Coronary artery (tissue), 2 donors: Measurements from ENCODE around the gene C14orf119.

ENCODE experiments used
- DNase-seq: peaks from one replicate; pipeline ENCODE4 v3.0.0-alpha.2; 2017; ENCODE audit warnings: low spot score
- H3K27ac ChIP-seq, 2 donors: fragments of 200-600 bp; sonication (generic); one replicate each; pipeline ENCODE4 v1.5.1; 2016 to 2019
- H3K4me3 ChIP-seq: fragments of 200-600 bp; sonication (generic); 2 replicates; pipeline ENCODE4 v1.5.1; 2016; ENCODE audit warnings: mild to moderate bottlenecking, moderate library complexity
- TF ChIP-seq, protein P1 (sequence below): fragments of 200-600 bp; sonication (generic); IDR thresholded peaks from one replicate; pipeline ENCODE4 v1.5.1; 2019; ENCODE audit warnings: antibody characterized with exemption

C14orf119 gene

DNA sequence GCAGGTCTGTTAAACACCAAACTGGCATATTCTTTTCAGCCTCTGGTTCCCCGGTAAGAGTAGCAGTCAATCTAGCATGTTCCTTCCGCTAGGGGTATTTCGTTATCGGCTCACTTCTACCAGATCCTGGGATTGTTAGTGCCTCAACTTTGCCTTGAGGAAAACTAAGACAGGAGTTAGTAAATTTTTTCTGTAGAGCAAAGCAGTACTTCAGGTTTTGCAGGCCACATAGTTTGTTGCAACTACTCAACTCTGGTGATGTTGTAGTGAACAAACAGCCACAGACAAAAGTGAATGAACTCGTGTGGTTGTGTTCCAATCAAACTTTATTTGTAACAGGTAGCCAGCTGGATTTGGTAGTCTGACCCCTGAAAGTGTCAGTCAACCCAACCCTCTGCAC, 31.7 kb upstream of the C14orf119 start:
- Histone ChIP-seq H3K4me3 (no peak overlapping the region), H3K27ac (no peak overlapping the region)
- TF ChIP-seq, protein P1, sequence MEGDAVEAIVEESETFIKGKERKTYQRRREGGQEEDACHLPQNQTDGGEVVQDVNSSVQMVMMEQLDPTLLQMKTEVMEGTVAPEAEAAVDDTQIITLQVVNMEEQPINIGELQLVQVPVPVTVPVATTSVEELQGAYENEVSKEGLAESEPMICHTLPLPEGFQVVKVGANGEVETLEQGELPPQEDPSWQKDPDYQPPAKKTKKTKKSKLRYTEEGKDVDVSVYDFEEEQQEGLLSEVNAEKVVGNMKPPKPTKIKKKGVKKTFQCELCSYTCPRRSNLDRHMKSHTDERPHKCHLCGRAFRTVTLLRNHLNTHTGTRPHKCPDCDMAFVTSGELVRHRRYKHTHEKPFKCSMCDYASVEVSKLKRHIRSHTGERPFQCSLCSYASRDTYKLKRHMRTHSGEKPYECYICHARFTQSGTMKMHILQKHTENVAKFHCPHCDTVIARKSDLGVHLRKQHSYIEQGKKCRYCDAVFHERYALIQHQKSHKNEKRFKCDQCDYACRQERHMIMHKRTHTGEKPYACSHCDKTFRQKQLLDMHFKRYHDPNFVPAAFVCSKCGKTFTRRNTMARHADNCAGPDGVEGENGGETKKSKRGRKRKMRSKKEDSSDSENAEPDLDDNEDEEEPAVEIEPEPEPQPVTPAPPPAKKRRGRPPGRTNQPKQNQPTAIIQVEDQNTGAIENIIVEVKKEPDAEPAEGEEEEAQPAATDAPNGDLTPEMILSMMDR, result no peak
- peak; percentile 26 for DNase-seq

DNA sequence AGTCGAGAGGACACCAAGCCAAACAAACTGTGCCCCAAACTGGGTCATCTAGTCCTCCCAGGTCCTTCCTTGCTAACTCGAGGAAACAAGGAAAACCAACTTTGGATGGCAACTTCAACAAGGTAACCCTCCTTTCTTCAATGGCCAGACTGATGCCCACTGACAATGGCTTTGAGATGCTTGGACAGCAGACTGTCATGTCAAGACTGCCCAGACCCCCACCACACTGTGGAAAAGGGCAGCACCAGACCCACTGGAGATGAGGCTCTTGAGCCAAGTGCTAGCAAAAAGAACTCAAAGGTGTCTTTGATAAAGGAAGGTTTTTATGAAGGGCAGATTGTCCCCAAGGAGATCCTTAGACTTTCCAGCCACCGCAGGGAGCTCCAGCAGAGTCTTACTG, 28.9 kb upstream of the C14orf119 start:
- TF ChIP-seq, protein P1, result no peak
- no peak overlapping the region for H3K4me3 ChIP-seq
- H3K27ac ChIP-seq, result no peak overlapping the region
- peak; percentile 54 for DNase-seq

DNA sequence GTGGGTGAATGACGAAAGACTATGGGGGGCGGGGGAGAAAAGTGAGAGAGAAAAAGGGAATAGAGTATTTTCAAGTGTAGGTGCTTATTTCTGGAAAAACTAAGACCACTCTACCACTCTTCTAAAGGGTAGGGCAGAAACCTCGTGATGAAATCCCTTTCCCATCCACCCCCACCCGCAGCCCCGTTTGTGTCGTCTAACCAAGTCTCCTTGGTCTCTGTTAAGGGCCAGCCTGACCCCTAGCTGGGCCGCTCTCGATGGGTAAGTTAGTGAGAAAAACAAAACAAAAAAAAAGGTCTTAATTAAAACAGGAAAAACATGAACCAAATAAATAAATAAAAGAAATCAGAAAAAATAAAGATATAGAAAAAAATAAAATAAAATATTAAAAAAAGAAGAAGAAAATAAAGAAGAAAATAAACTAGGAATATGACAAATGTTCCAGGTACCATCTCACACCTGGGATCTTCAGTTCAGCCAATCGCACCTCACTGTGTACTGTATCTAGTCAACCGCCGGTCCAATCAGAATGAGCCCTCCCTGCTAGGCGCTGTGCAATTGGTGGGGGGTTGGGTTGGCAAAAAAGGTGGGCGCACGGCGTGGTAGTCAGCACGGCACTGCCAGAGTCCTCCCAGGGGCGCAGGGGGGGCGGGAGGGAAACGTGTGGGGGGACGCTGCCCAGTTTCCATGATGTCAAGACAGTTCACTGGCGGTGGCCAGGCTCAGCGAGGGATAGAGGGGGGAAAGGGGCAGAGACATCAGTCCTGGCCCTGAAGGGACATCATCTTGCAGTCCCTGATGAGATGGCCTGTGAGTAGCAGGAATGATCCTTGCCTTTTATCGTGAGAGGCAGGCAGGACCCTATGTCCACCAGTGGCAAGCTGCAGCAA, 28.2 kb upstream of the C14orf119 start:
- no peak overlapping the region for H3K27ac ChIP-seq
- no peak overlapping the region for H3K4me3 ChIP-seq
- TF ChIP-seq, protein P1, result no peak
- DNase-seq, result peak; percentile 68

DNA sequence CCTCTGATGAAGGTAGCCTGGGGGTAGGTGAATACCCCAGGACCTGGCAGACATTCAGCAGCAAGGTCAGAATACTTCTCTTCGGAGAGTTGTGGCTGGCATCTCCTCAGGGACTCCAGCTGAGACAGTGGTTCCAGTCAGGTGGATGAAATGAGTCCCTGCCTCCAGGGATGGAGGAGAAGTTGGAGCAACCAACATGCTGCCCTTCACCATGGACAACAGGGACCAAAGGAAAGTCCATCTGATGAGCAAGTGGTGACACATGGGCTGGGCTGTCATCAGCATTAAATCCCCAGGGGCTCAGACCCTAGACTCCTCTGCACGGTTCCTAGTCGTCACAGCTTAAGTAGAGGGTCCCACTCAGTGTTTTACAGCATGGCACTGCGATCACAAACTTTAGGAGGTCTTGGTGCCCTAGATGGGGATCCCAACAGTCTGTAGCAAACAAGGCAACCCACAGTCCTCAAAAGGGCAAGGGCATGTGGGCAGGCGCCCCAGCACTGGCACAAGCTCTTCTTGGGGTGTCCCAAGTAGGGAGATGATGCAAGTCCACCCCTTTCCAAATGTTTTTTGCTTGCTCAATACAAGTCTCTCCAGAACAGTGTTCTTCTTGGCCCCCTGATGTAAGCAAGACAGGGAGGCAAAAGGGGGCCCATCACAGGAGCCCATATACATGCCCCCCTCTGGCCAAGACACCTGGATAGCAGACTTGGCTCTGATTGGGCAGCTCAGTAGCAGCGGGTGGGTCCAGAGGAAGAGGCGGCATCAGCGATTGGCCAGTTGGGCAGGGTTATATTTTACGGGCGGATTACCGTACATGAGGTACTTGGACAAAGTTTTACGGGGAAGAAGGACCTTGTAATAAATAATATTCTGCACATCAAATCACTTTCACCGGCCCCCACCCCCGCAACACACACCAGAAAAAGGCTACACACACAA, 27.2 kb upstream of the C14orf119 start:
- H3K4me3 ChIP-seq, result no peak overlapping the region
- TF ChIP-seq, protein P1, result no peak
- no peak overlapping the region for H3K27ac ChIP-seq
- peak; percentile 57 for DNase-seq

DNA sequence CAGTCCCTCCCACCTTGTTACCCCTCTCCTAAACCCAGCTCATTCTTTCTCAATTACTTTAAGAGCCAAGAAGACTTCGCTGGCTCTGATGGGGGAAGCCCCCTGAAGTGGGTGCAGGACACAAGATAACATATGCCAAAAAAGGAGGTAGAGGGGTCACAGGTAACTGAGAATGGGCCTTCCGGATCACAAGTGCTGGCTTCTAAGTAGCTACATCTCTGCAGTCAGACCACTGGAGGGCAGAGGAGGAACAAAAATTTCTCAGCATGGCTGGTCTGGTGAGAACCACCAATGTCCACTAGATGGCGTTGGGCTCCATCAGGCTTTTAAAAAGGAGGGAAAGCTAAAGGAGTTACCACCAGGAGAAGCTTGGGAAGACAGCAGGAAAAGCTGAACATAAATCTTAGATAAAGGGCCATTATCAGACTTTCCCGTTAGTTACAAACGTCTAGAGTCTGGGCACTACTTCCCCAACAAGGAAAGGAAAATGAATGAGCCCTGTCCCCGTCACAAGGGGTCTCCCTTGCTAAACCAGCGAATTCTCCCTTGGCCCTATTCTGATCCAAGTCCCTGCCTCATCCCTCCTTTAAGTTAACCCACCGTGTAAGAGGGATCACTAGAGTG, 26.4 kb upstream of the C14orf119 start:
- DNase-seq, result no peak
- no peak overlapping the region for H3K4me3 ChIP-seq
- TF ChIP-seq, protein P1, result peak; percentile 98
- no peak overlapping the region for H3K27ac ChIP-seq

DNA sequence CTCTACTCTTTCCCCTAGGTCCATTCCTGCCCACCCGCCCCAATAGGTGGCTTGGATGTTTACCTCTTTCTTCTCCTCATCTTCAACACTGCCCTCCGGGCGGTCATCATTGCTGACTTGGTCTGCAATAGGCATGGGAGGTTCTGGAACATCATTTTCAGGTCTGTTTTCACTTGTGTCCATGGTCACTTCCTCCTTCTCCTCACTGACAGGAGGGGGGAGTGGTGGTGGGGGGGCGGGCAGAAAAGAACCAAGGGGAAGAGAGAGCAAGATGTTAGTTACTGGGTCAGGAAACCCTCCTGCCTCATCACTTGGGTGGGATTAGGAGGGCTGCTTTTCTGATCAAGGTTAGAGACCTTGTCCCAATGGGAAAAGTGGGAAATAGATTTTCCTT, 25.9 kb upstream of the C14orf119 start:
- H3K27ac ChIP-seq, result no peak overlapping the region
- no peak overlapping the region for H3K4me3 ChIP-seq
- no peak for DNase-seq
- TF ChIP-seq, protein P1, result no peak
